ENCODE results near the gene LRRC75A. TPM values are rescaled to one million over a fixed set of nuclear protein-coding genes. Genes with fewer than 3 reads are reported as not detected.

The LRRC75A gene
- total and polyA plus RNA-seq, 4 donors: 0.08 to 22.6 (median 0.37) TPM

- TF ChIP-seq ZBTB33 (IDR thresholded peaks at IDR 0.05) (no peak), JUND (IDR thresholded peaks at IDR 0.05) (no peak), REST (IDR thresholded peaks at IDR 0.05) (no peak), YY1 (IDR thresholded peaks at IDR 0.05) (no peak), SP1 (IDR thresholded peaks at IDR 0.05) (no peak)
These were observed 45.1 kb upstream of the LRRC75A start (continued) for GRCh38 chr17:16537130-16537458.

- Histone ChIP-seq H3K36me3 (ENCODE audit: control insufficient read depth in 4 of 4, insufficient read depth in 3 of 4, low read depth in 1 of 4, low read length in 3 of 4) (no peaks in the 10 kb centered on the region), H3K27me3 (ENCODE audit: control insufficient read depth in 4 of 4, insufficient read depth in 4 of 4, low read length in 3 of 4) (no peaks in the 10 kb centered on the region), H3K27ac (ENCODE audit: low read depth in 1 of 2, low read length in 2 of 2) (no peak overlapping the region), H3K9ac (ENCODE audit: low read depth in 1 of 2, low read length in 2 of 2) (no peak overlapping the region), H3K4me3 (ENCODE audit: low read depth in 1 of 3, low read length in 3 of 3) (no peak overlapping the region), H3K4me1 (ENCODE audit: control insufficient read depth in 4 of 4, insufficient read depth in 4 of 4, low read length in 3 of 4) (peaks cover 0 to 10% (median 2%) of the 10 kb centered on the region in 4 donors), H3K9me3 (ENCODE audit: control insufficient read depth in 4 of 4, low read length in 3 of 4) (no peaks in the 10 kb centered on the region)
- 93% methylated on average over 1 of the region's 1 CpG for WGBS
- no peak for DNase-seq (ENCODE audit: low spot score)
- TF ChIP-seq ZBTB33 (IDR thresholded peaks at IDR 0.05) (no peak), SP1 (IDR thresholded peaks at IDR 0.05) (no peak), RXRA (IDR thresholded peaks at IDR 0.05) (no peak), MAX (IDR thresholded peaks at IDR 0.05) (no peak), RAD21 (IDR thresholded peaks at IDR 0.05) (no peak), GABPA (IDR thresholded peaks at IDR 0.05 in 1 of 2, conservative IDR thresholded peaks at IDR 0.05 in 1 of 2) (no peak), NR2F2 (IDR thresholded peaks at IDR 0.05) (no peak), EGR1 (IDR thresholded peaks at IDR 0.05; ENCODE audit: low read depth in 2 of 2) (no peak), TAF1 (conservative IDR thresholded peaks at IDR 0.05) (no peak), REST (IDR thresholded peaks at IDR 0.05) (no peak), FOXA1 (IDR thresholded peaks at IDR 0.05) (no peak), JUND (IDR thresholded peaks at IDR 0.05) (no peak)
These were observed 42.2 kb upstream of the LRRC75A start for GRCh38 chr17:16534236-16534635.
